ENCODE data around the gene KIF1A.
A peak's percentile ranks its signal among the peaks of the same experiment; 100 is the strongest.

Gene KIF1A

DNA sequence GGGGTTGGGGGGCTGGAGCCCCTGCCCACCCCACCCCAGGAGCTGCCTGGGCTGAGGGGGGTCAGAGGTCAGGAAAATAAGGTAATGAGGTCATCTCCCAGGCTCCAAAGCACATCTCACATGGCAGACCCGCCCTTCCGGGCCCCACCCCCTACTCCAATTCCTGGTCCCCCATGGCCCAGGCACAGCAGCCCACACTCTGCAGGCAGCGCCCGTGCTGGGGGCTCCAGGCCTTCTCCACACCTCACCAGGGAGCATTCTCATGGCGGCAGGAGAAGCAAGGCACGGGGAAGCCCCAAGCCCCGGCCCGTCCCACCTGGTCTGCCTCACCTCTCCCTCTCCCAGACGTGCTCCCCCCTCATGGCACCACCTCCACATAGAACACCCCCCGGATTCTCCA lies 84.5 kb downstream of the KIF1A start:
- no peak for DNase-seq (ENCODE audit: low spot score)

DNA sequence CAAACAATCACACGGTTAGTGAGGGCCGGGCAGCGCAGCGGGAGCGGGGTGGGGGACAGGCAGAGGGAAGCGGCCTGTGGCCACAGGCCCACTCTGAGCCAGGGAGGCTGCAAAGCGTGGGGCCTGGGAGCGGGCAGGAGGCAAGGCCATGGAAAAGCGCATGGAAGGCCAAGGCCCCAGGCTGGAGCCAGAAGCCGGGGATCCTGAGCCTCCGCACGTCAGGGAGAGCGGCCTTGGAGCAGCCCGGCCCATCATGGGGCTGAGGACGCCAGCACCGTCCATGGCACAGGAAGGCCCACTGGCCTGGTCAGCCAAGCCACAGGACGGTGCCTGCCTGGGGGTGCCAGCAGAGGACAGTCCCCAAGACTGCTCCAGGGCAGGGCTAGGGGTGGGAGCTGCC lies 85.3 kb downstream of the KIF1A start:
- no peak for DNase-seq (ENCODE audit: low spot score)

DNA sequence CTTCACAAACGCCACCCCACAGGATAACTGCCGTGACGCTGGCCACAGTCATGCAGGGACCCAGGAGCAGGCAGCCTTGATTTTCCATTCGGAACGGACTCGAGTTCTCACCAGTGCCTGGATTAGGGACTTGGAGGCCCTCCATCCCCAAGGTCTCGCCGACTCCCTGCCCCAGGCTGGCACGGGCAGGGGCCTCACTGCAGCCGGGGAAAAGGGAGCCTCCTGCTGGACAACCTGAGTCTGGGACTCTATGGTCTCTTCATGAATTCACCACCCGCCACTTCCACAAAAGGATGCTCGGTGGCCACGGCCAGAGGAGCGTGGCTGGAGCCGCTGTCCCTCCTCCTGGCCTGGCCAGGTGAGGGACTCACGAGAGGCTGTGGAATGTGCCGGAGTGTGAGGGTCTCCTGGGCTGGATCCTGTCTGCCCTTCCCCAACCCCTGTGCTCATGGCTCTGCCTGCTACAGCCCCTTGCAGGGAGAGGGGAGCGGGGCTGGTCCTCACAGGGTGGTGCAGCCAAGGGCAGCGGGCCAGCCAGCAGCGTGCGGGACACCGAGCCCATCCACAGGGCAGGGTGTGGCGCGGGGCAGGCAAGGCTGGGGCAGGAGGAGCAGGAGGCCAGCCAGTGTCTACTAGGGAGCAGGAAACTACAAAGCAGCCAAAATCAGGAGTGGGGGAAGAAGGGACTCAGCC lies 86.1 kb downstream of the KIF1A start:
- DNase-seq (ENCODE audit: low spot score), result peak; percentile 12

DNA sequence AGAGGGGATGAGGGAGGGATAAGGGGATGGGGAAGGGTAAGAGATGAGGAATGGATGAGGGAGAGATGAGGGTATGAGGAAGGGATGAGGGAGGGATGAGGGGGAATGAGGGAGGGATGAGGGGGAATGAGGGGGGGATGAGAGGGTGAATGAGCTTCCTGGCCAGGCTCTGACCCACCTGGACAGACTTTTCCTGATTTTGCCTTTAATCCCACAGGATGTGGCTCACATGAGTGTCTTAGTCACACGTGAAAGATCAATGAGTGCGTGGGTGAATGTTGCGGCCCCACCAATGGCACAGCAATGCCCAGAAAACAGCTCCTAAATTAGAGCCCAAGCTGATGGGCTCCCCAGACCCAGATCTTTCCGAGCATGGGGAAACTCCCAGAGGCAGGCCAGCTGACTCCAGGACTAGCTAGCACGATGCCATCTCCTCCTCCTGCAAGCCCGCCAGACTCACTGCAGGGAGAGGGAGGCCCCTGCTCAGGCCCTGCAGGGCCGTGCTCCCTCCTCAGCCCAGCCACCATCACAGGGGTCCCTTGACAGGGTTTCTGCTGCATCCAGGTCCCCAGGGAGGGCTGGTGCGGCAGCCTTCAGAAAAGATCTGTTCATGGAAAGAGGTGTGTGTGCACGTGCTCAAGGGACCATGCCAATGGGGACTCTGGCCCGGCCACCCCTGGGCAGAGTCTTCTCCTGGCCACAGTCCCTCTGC lies 87.0 kb downstream of the KIF1A start:
- no peak for DNase-seq (ENCODE audit: low spot score)

DNA sequence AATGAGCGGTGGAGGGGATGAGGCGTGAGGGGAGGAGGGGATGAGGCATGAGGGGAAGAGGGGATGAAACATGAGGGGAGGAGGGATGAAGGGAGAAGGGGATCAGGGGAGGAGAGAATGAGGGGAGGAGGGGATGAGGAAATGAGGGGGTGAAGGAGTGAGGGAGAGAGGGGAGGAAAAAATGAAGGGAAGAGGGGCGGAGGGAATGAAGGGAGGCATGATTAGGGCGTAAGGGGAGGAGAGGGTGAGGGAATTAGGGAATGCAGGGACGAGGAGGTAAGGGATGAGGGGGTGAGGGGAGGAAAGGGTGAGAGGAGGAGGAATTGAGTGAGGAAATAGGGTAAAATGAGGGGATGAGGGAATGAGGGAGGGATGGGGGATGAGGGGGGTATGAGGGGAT lies 87.8 kb downstream of the KIF1A start:
- no peak for DNase-seq (ENCODE audit: low spot score)

DNA sequence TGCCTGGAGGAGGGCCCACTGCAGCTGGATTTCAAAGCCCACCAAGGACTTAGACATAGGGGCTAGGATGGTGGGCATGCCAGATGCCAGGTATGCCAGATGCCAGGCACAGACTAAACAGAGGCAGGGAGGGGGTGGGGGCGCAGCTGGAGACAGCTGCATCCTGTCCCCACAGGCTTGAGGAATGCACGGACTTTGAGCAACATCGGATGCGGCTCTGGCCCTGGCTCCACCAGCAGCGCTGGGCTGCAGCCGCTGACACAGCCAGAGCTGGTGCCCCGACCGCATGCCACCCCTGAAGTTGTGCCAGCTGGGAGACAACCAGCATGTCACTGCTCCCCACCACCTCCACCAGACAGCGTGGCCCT lies 88.9 kb downstream of the KIF1A start:
- no peak for DNase-seq (ENCODE audit: low spot score)

DNA sequence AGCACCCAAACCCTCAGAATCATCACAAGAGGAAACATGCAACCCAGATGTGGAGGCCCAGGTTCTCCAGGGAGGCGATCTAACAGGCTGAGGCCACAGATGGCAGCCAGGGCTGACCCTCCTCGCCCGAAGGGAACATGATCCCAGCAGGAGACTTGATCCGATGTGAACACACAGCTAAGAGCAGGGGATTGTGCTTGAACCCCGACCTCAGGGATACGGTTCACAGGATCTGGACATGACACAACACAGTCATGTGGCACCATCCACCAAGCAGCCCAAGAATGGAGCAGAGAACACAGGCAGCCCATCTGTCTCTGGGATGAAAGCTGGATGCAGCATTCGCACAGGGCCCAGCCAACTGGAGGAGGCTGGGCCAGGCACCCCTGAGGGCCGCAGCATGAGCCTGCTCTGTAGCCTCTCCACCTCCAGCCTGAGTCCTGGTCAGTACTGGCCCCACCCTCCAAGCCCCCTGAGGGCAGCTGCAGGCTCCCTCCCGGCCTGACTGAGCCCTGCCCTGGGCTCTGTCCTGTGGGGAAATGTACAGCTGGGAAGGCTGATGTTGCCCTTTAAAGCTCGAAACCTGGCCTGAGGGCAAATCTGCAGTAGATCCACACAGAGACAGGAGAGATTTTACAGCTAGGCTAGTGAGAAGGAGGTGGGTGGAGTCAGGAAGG lies 89.4 kb downstream of the KIF1A start:
- no peak for DNase-seq (ENCODE audit: low spot score)

DNA sequence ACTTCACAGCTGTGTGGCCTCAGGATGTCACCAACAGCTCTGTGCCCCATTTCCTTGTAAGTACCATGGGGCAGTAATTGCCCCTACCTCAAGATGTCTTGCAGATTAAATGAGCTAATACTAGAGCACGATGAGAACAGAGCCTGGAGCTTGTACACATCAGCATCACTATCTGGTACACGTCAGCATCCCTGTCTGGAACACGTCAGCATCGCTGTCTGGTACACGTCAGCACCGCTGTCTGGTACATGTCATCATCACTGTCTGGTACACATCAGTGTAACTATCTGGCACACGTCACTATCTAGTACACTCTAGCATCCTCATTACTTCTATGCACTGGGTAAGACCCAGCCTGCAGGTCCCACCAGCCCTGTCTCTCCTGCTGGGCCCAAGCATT lies 91.2 kb downstream of the KIF1A start:
- DNase-seq (ENCODE audit: low spot score), result no peak

DNA sequence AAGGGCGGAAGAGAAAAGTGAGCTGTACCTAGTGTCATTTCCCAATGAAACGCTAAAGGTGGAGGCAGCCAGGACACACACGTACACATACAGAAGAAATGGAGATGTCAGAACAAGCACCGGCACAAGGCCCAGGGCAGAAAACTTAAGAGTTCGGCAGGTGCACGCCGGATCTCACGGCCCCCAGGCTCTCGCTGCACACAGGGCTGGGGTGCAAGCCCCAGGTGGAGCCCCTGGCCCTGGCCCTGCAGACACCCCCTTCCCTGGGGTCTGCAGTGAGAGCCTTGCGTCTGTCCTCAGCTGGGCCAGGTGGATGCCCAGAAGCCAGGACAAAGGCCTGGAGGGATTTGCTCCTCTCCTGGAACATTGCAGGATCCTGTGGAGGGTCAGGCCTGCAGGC lies 91.7 kb downstream of the KIF1A start:
- DNase-seq (ENCODE audit: low spot score), result no peak

DNA sequence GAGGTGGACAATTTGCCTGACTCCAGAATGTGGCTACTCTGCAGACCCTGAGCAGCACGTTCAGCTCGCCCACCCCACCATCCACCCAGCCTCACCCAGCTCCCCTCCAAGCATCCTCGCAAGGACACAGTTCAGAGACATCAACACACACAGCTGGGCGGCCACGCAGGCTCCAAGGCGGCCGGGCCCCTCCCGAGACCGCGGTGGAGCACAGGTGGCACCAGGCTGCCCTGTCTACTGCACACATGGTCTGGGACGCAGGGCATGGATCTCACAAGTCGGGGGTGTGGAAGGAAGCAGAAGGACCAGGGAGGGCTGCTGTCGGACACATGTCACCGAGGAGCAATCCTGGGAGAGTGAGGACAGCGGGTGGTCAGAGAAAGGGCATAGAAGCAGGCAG lies 92.1 kb downstream of the KIF1A start:
- no peak for DNase-seq (ENCODE audit: low spot score)

DNA sequence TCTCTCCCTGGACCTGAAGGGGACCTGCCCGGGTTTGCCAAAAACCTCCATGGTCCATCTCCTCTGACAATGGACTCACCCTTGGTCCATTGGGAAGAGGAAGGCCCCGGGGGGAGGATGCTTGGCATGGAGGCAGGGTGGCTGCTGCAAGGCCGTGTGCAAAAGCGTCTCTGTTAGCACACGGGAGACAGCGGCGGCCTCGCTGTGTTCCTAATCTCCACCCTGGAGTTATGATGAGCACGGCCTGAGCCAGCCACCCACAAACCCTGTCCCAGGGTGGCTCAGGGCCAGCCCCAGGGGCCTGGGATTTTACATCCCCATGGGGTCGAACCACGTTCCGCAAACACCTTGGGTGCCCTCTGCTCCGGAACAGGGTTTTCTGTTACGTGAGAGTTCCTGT lies 92.6 kb downstream of the KIF1A start:
- DNase-seq (ENCODE audit: low spot score), result no peak

DNA sequence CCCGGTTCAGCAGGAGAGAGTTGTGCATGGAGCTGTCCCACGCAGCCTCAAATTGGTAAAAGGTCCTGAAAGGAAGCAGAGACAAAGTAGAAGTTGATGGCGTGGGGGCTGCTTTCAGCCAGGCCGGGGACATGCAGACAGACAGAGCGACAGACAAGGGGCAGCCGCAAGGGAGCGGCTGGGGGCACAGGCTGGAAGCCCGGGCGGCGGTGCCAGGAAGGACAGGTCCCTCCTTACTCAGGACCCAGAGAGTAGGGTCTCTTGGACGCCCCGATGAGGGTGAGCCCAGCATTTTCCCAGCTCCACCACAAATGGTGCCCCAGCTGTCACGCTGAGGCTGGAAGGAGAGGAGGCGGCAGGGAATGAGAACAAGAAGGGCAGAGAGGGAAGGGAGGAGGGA lies 93.1 kb downstream of the KIF1A start:
- no peak for DNase-seq (ENCODE audit: low spot score)

DNA sequence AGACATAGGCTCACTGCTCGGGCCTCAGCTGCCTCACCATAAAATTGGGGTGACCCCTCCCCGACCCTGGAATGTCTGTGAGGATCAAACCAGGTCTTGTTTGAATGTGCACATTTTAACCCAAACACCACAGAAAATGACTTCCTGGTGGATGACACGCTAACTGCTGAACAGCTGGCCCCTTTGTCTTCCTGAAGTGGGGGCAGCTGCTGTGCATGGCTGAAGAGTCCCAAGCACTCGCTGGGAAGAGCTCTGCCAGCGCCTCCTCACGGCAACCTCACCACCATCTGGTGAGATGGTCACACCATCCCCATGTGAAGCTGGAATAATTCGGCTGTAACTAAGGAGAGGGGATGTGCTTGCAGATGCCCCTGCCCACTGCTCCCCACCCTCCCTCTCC lies 94.3 kb downstream of the KIF1A start:
- no peak for DNase-seq (ENCODE audit: low spot score)

DNA sequence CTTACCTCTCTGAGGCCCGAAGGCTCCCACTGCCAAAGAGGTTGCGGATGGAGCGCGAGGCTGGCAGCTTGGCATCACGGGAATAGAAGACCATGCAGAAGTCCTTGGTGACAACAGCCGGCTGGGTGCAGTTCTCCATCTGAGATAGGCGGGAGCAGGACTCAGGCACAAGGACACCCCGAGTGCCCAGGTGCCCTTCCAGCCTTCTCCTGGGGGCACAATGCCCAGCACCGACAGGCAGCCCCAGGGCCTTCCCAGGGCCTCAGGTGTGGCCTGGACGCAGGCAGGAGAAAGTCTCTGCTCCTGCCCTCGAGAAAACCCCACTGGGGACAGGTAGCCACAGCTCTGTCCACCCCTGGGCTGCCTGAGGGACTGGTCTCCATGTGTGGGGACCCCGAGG lies 94.8 kb downstream of the KIF1A start:
- DNase-seq (ENCODE audit: low spot score), result no peak

DNA sequence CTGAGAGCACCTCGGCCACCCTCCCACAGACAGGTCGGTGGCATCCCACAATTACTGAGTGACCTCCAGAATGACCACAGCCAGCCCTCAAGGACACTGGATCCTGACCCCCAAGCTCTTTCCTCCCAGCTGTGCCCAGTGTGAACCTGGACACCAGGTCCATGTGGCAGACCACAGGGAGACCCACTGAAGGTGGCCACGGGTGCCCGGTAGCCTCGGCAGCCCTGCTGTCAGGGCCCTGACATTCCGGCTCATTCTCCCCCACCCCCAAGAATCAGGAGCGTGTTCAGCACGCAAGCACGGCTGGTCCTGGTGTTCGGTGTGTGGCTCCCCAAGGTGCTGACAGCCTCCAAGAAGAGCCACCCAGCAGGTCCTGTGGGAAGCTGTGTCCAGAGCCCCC lies 95.6 kb downstream of the KIF1A start:
- no peak for DNase-seq (ENCODE audit: low spot score)

DNA sequence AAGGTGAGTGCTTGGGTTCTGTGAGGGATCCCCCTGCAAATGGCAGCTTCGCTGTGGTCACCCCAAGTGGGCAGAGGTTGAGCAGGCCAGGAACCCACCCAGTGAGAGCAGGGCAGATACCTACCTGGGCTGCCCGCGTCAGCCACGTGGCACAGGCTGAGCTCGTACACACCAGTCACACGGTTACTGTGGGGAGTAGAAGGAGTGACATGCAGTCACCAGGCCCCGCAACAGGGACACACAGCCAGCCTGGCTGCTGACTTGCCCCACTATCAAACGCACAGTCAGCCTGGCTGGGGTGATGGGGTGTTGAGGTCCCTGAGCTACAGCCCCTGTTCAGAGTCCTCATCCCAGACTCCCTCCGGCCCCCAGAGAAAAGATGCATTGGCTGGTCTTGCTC lies 96.2 kb downstream of the KIF1A start:
- DNase-seq (ENCODE audit: low spot score), result no peak

DNA sequence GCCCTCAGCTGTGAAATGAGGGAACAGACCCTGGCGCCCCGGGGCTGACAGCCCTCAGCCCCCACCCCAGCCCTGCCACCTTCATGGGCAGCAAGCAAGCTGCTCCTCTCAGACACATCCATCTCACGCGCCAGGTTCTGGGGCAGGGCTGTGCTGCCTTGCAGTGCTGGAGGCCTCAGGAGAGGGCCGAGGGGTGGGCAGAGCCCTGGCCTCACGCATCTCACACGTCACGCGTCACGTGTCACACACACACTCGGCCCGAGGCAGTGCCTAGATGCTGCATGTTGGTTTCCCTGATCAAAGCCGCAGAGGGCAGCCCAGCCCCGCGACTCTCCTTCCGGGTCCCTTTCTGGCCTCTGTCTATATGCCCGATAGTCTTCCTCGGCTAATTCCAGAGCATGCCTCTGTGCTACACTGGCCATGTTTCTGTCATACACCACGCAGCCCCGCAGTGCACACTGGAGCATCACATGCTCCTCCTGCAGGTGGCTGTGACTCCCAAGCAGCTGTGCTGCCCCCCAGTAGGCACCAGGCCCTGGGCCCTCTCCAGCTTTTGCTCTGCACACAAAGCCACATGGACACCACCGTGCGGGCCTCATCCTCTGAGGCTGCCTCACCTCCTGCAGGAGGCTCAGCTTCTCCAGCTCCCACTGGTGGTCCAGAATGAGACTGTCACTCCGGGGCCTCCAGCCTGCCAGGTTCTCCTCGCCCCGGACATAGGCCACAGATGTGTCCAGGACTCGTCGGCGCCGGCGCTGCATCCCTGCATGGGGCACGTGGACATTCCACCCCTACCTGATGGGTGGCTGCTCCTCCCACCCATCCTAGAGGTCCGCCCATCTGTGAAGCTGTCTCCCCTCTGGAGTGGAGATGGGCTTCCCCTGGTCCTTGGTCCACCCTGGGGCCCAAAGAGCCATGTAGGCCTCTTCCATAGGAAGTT lies 97.0 kb downstream of the KIF1A start:
- DNase-seq (ENCODE audit: low spot score), result no peak

DNA sequence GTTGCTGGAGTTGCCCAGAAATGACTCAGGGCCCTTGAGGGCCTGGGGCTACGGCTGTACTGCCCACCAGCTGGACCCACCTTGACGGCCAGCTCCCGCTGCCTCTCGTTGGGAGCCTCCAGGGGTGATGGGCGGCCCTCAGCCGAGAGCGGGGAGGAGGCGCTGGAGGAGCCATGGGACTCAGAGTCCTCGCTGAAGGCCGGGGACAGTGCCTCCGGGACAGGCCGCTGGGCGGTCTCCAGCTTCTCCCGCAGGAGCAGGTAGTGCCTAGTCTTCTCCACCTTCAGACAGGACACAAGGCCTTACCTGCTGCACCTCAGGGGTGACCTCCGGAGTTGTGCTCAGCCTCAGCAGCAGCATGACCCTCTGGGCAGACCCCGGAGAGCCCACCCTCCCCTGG lies 97.6 kb downstream of the KIF1A start:
- DNase-seq (ENCODE audit: low spot score), result no peak

DNA sequence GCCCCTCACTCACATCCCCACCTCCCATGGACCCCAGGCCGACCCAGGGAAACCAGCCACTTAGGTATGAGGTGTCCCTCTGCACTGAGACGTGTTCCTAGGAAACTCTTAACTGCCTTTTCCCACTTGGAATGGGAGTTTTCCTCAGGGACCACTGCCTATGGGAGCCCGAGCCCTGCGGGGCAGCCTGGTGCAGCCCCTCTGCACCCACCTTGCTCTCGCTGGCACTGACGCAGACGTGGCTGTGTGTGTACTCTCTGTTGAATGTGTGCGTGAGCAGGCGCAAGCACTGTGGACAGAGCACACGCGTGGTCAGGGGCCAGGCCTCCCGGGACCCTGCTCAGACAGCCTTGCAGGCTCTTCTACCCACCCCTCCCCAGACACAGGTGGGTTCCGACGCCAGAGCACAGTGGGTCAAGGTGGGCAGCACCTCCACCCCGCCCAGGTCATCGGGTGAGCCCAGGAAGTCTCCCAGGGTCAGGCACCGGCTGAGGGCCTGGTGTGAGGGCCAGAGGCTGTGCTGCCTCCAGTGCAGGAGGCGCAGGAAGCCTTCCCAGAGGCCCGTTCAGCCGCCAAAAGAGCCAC lies 98.3 kb downstream of the KIF1A start:
- DNase-seq (ENCODE audit: low spot score), result no peak

DNA sequence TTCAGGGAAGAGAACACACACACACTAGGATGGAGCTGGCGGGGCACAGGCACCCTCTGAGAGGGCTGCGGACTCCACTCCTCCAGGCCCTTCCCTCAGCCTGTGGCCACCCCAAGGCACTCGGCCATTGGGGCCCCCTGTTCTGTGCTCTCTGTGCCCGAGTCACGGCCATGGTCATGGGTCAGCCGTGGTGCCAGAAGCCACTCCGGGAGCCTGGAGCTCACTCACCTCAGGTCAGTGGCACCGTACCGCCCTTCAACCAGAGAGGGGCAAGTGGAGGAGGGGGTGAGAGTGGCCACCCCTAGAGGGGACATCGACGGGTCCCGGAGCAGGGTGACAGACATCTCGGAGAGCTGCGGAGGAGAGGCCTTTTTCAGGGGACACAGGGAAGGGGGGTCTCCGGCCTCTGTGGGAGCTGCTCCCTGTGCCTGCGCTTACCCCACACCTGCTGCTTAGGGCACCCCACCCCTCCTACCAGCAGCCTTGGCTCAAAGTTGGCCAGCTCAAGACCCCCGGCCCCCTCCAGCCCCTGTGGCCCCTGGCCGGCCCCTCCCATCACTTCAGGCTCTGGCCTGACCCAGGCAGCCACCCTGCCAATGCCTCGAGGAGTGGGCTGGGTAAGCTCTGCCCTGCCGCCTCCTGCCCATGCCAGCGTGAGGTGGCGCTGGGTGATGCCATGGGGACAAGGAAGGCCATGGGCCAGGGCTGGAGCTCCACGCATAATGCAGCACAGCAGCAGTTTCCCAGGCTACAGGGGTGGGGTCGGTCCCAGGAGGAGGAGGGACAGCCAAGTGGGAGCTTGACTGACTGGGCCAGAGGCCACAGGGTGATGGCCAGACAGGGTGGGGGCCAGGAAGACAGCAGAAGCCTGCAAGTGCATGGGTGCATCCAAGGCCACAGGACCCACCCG lies 99.1 kb downstream of the KIF1A start:
- DNase-seq (ENCODE audit: low spot score), result no peak

Data from CD4-positive, alpha-beta T cell treated with Interleukin-15 for 4 hours (primary cell).